Type B pancreatic cell (in vitro differentiated cells): ENCODE measurements around the gene GPR18. TPM values are rescaled to one million over a fixed set of nuclear protein-coding genes. Genes with fewer than 3 reads are reported as not detected.

ENCODE experiments used
- DNase-seq: peaks from one replicate; pipeline ENCODE4 v3.0.0; 2021; ENCODE audit warnings: mixed read lengths; ENCODE audit not compliant: unreplicated experiment; ENCODE audit errors: extremely low spot score
- H3K27ac Mint-ChIP-seq: 2 replicates; pipeline ENCODE4 v1.8.0; 2021; ENCODE audit warnings: mild to moderate bottlenecking, mixed read lengths
- H3K27me3 Mint-ChIP-seq: 2 replicates; pipeline ENCODE4 v1.8.0; 2021; ENCODE audit warnings: mixed read lengths
- H3K36me3 Mint-ChIP-seq: 2 replicates; pipeline ENCODE4 v1.8.0; 2021; ENCODE audit warnings: mixed read lengths
- H3K4me1 Mint-ChIP-seq: one replicate; pipeline ENCODE4 v1.8.0; 2021; ENCODE audit warnings: mixed read lengths; ENCODE audit not compliant: unreplicated experiment
- H3K4me3 Mint-ChIP-seq: 2 replicates; pipeline ENCODE4 v1.8.0; 2021; ENCODE audit warnings: mild to moderate bottlenecking, mixed read lengths
- H3K9me3 Mint-ChIP-seq: 2 replicates; pipeline ENCODE4 v1.8.0; 2021; ENCODE audit warnings: mixed read lengths
- total RNA-seq: library from RNA; stranded (reverse); gene quantifications from 2 replicates; pipeline ENCODE4 v1.2.1, GENCODE V29; 2021; ENCODE audit warnings: low replicate concordance
- TF ChIP-seq, protein P1 (sequence below): fragments of 200-600 bp; sonication (generic); conservative IDR thresholded peaks from 2 replicates; pipeline ENCODE4 v1.5.0; 2021; ENCODE audit warnings: antibody characterized with exemption, mild to moderate bottlenecking

Gene GPR18
- total RNA-seq, 1 donor from 2014 or later = not detected

DNA sequence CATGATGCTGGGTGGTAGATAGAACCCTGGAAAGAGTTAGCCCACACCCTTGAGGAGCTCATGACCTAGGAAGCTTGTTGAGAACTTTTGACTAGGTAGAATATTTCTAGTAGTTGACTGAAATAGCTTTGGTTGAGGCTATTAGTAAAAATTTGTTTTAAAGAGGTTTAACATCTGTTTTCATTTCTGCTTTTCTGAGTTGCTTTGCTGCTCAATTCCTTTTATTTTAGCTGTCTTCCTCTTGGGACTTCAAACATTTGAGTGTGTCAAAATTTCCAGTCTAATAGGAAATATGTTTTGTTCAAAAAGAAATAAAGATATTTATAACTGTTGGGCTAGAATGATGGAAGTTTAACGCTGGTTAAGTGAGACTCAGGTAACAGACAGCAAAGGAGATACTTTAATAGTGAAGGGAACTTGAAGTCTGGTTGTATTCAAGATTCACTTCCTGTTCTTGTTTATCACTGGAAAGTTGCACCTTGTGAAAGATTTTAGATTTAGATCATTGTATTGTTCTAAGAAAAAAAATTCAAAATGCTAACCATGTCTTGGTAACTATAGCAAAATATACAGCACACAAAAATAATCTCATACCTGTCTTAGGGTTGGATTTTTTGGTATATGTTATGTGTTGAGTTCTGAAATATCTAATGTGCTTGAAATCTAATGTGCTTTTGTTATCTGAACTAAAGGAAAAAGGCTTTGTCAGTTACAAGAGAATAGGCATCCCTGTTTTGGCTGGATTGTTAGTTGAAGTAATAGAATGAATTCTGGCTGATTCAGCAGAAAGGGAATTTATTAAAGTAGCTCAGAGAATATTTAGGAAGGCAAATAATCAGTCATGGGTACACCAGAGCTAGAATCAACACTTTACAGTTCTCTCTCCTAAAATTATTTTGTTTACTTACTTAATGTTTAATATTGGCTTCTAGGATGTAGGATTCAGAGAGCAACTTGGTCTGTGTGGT, 24.4 kb upstream of the GPR18 start:
- Mint-ChIP-seq H3K36me3 (peaks cover 9% of the 10 kb centered on the region), H3K27me3 (no peaks in the 10 kb centered on the region), H3K4me1 (peaks cover 32% of the 10 kb centered on the region), H3K27ac (no peak overlapping the region), H3K9me3 (no peaks in the 10 kb centered on the region), H3K4me3 (no peak overlapping the region)
- TF ChIP-seq, protein P1, sequence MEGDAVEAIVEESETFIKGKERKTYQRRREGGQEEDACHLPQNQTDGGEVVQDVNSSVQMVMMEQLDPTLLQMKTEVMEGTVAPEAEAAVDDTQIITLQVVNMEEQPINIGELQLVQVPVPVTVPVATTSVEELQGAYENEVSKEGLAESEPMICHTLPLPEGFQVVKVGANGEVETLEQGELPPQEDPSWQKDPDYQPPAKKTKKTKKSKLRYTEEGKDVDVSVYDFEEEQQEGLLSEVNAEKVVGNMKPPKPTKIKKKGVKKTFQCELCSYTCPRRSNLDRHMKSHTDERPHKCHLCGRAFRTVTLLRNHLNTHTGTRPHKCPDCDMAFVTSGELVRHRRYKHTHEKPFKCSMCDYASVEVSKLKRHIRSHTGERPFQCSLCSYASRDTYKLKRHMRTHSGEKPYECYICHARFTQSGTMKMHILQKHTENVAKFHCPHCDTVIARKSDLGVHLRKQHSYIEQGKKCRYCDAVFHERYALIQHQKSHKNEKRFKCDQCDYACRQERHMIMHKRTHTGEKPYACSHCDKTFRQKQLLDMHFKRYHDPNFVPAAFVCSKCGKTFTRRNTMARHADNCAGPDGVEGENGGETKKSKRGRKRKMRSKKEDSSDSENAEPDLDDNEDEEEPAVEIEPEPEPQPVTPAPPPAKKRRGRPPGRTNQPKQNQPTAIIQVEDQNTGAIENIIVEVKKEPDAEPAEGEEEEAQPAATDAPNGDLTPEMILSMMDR = no peak
- no peak for DNase-seq

DNA sequence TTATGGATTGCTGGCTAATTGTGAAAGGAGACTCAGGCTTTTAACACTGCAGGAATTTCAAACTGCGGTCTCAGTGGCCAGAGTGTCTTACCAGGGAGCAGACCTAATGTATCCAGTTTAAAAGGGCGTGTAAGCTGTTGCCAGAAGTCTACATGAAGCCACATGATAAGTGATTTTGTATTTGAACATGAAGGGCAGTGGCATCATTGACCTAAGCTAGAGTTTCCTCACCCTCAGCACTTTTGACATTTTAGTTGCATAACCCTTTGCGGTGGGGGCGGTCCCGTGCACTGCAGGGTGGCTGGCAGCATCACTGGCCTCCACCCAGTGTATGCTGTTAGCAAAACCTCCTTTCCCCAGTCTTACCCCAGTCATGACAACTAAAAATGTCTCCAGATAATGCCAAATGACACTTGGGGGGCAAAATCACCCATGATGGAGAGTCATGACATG, 23.7 kb upstream of the GPR18 start:
- Mint-ChIP-seq H3K4me1 (peaks cover 32% of the 10 kb centered on the region), H3K9me3 (no peaks in the 10 kb centered on the region), H3K27me3 (no peaks in the 10 kb centered on the region), H3K36me3 (peaks cover 5% of the 10 kb centered on the region), H3K27ac (no peak overlapping the region), H3K4me3 (no peak overlapping the region)
- TF ChIP-seq, protein P1 = no peak
- no peak for DNase-seq

DNA sequence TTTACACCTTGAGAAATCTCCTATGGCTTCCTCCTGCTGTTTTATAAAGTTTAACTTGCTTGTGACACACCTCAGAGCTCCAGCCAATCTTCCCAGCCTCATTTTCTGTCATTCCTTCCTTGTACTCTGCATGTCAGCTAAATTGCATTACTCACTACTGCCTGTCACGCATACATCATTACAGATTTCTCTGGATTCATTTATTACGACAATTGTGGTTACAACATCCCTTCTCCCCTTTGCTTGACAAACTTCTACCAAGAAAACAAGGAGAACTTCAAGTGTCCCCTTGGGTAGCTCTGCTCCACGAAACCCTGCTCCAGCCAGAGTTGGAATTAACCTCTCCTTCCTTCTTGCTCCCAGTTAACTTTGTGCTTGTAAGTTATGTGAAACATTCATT, 22.0 kb upstream of the GPR18 start:
- Mint-ChIP-seq H3K36me3 (peaks cover 5% of the 10 kb centered on the region), H3K9me3 (no peaks in the 10 kb centered on the region), H3K27me3 (no peaks in the 10 kb centered on the region), H3K4me1 (peaks cover 25% of the 10 kb centered on the region), H3K27ac (peak overlapping the region; percentile 79), H3K4me3 (no peak overlapping the region)
- DNase-seq = no peak
- TF ChIP-seq, protein P1 = no peak

DNA sequence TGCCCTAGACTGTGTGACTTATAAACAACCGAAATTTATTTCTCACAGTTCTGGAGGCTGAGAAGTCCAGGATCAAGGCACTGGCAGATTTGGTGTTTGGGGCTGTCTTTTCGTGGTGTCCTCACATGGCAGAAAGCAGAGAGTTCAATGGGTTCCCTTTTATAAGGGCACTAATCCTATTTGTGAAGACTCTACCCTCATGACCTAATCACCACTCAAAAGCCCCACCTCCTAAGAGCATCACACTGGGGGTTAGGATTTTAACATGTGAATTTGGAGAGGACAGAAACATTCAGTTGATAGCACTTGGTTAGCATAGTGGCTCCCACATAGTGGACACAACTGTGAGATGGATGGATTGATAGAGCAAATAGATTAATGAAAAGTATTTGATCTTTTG, 21.5 kb upstream of the GPR18 start:
- Mint-ChIP-seq H3K27ac (peak overlapping the region; percentile 79), H3K4me1 (peaks cover 25% of the 10 kb centered on the region), H3K4me3 (no peak overlapping the region), H3K27me3 (no peaks in the 10 kb centered on the region), H3K9me3 (no peaks in the 10 kb centered on the region), H3K36me3 (peaks cover 9% of the 10 kb centered on the region)
- TF ChIP-seq, protein P1 = no peak
- no peak for DNase-seq

DNA sequence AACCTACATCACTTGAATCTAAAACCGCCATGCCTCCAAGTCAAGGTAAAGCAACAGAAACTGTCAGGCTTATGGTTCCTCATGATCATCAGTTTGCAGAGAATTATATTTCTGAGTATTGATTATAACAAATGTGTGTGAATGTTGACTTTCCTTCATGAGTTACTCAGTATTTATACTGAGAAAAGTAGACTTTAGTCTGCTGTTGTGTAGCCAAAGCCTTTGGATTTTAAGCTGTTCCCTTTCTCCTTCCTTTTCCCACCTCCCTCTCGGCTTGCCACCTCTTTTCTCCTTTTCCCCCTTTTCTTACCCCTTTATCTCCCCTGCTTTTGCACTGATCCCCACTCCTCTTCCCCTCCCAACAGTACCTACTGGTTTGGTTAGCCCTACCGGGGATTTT, 20.7 kb upstream of the GPR18 start:
- Mint-ChIP-seq H3K9me3 (no peaks in the 10 kb centered on the region), H3K4me3 (no peak overlapping the region), H3K27me3 (no peaks in the 10 kb centered on the region), H3K27ac (no peak overlapping the region), H3K4me1 (peaks cover 25% of the 10 kb centered on the region), H3K36me3 (peaks cover 9% of the 10 kb centered on the region)
- TF ChIP-seq, protein P1 = no peak
- no peak for DNase-seq
